Ishikawa (cell line): ENCODE measurements around the gene NEAT1.

Source experiments
- CEBPB ChIP-seq: IDR thresholded peaks from 2 replicates; pipeline ENCODE4 v1.6.1; 2012
- CREB1 ChIP-seq: IDR thresholded peaks from 2 replicates; pipeline ENCODE4 v1.6.1; 2012; ENCODE audit warnings: low read depth
- EGR1 ChIP-seq: IDR thresholded peaks from 2 replicates; pipeline ENCODE4 v1.6.1; 2012
- EP300 ChIP-seq: IDR thresholded peaks from 2 replicates; pipeline ENCODE4 v1.6.1; 2012; ENCODE audit warnings: borderline replicate concordance
- FOXM1 ChIP-seq: IDR thresholded peaks from 2 replicates; pipeline ENCODE4 v1.6.1; 2012; ENCODE audit warnings: low read depth, borderline replicate concordance
- NFIC ChIP-seq: IDR thresholded peaks from 2 replicates; pipeline ENCODE4 v1.6.1; 2012
- RAD21 ChIP-seq: IDR thresholded peaks from 2 replicates; pipeline ENCODE4 v1.6.1; 2012; ENCODE audit warnings: low read depth
- TAF1 ChIP-seq: IDR thresholded peaks from 2 replicates; pipeline ENCODE4 v1.6.1; 2012; ENCODE audit warnings: low read depth, mild to moderate bottlenecking
- TCF12 ChIP-seq: IDR thresholded peaks from 2 replicates; pipeline ENCODE4 v1.6.1; 2012; ENCODE audit warnings: low read depth
- TEAD4 ChIP-seq: IDR thresholded peaks from 2 replicates; pipeline ENCODE4 v1.6.1; 2012
- YY1 ChIP-seq: IDR thresholded peaks from 2 replicates; pipeline ENCODE4 v1.6.1; 2012; ENCODE audit warnings: low read depth
- ZBTB7A ChIP-seq: IDR thresholded peaks from 2 replicates; pipeline ENCODE4 v1.6.1; 2012; ENCODE audit warnings: low read depth
- TF ChIP-seq, protein P1 (sequence below): IDR thresholded peaks from 2 replicates; pipeline ENCODE4 v1.6.1; 2012
- TF ChIP-seq, protein P2 (sequence below): IDR thresholded peaks from 2 replicates; pipeline ENCODE4 v1.6.1; 2012; ENCODE audit warnings: low read depth, mild to moderate bottlenecking
- TF ChIP-seq, protein P3 (sequence below): IDR thresholded peaks from 2 replicates; pipeline ENCODE4 v1.6.1; 2012

NEAT1 gene

DNA sequence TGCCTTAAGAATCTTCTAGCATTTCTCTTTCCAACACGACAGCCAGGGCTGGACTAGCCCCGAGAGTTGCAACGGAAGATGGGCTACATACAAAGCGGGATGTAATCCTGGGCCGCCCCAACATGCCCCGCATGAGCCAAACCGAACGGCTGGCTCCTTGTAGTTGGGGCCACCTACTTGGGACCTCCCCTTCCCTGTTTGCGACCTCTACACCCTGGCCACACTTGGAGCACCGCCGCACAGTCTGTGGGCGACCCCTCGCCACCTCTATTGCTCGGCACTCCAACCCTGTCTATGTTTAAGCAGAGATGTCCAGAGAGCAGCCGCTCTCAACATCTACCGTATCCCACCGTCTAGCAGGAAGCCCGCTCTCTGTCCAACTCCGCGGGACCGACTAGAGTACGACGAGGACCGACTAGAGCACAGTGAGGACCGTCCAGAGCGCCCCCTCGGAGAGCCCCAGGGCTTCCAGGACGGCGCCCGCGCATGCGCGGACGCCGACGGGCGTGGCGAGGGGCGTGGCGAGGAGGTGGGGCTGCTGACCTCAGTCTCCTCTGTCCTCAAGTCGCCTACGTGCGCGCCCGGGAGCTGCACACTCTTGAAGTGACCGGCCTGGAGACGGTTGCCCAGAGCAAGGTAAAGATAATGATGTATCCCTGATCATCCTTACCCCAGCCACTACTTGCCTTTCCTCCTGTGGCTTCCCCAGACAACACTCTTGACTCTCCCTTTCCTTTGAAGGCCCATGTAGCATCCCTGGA, 32.3 kb downstream of the NEAT1 start:
- TF ChIP-seq CREB1 (no peak), TEAD4 (no peak), FOXM1 (no peak), NFIC (no peak), TAF1 (peak; percentile 33; the same call in 1 of the 2 replicates), RAD21 (0 out of 2 replicates have a peak, but pooled peaks have one; percentile 1), ZBTB7A (no peak), EP300 (no peak), EGR1 (no peak), TCF12 (no peak; the same call in 1 of the 2 replicates)
- TF ChIP-seq, protein P1, sequence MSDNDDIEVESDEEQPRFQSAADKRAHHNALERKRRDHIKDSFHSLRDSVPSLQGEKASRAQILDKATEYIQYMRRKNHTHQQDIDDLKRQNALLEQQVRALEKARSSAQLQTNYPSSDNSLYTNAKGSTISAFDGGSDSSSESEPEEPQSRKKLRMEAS = peak; percentile 57
- TF ChIP-seq, protein P2, sequence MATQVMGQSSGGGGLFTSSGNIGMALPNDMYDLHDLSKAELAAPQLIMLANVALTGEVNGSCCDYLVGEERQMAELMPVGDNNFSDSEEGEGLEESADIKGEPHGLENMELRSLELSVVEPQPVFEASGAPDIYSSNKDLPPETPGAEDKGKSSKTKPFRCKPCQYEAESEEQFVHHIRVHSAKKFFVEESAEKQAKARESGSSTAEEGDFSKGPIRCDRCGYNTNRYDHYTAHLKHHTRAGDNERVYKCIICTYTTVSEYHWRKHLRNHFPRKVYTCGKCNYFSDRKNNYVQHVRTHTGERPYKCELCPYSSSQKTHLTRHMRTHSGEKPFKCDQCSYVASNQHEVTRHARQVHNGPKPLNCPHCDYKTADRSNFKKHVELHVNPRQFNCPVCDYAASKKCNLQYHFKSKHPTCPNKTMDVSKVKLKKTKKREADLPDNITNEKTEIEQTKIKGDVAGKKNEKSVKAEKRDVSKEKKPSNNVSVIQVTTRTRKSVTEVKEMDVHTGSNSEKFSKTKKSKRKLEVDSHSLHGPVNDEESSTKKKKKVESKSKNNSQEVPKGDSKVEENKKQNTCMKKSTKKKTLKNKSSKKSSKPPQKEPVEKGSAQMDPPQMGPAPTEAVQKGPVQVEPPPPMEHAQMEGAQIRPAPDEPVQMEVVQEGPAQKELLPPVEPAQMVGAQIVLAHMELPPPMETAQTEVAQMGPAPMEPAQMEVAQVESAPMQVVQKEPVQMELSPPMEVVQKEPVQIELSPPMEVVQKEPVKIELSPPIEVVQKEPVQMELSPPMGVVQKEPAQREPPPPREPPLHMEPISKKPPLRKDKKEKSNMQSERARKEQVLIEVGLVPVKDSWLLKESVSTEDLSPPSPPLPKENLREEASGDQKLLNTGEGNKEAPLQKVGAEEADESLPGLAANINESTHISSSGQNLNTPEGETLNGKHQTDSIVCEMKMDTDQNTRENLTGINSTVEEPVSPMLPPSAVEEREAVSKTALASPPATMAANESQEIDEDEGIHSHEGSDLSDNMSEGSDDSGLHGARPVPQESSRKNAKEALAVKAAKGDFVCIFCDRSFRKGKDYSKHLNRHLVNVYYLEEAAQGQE = no peak
- TF ChIP-seq, protein P3, sequence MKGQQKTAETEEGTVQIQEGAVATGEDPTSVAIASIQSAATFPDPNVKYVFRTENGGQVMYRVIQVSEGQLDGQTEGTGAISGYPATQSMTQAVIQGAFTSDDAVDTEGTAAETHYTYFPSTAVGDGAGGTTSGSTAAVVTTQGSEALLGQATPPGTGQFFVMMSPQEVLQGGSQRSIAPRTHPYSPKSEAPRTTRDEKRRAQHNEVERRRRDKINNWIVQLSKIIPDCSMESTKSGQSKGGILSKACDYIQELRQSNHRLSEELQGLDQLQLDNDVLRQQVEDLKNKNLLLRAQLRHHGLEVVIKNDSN = no peak

DNA sequence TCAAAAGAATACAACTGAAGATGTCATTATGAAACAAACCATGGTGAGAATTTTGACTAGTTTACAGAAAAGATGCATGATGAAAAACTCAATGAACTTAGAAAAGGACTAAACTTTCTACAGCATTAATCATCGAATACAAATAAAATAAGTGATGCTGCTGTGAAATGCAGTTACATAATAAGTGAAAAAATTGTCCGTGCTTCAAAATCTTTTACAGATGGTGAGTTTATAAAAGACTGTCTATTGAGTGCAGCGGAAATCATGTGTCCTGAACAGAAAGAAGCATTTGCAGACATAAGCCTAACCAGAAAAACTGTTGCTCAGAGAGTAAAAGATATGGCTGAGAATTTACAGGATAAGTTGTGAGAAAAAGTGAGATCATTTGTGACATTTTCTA, 33.8 kb downstream of the NEAT1 start:
- TF ChIP-seq TCF12 (no peak), NFIC (no peak), RAD21 (no peak), ZBTB7A (no peak), EP300 (no peak), CREB1 (no peak)
- TF ChIP-seq, protein P3 = no peak

DNA sequence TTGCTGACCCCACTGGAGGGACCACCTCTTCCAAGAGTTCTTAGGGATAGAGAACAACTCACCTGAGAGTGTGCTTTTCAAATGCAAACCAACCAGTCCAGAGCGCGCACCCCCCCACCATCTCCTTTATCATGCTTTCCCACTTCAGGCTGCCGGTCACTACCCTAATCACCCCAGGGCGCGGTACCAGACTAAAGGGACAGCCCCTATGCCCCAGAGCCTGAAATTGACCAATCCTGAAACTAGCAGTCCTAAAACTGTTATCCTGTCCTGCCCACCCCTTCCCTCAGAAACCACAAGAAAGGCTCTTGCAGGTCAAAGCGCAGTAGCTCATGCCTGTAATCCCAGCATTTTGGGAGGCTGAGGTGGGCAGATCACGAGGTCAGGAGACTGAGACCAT, 37.0 kb downstream of the NEAT1 start:
- TF ChIP-seq TEAD4 (no peak), EGR1 (no peak), TAF1 (no peak), ZBTB7A (no peak), CREB1 (no peak), NFIC (no peak), EP300 (no peak), RAD21 (no peak), CEBPB (no peak), FOXM1 (no peak), TCF12 (no peak), YY1 (no peak)
- TF ChIP-seq, protein P3 = no peak
- TF ChIP-seq, protein P1 = no peak
- TF ChIP-seq, protein P2 = no peak

DNA sequence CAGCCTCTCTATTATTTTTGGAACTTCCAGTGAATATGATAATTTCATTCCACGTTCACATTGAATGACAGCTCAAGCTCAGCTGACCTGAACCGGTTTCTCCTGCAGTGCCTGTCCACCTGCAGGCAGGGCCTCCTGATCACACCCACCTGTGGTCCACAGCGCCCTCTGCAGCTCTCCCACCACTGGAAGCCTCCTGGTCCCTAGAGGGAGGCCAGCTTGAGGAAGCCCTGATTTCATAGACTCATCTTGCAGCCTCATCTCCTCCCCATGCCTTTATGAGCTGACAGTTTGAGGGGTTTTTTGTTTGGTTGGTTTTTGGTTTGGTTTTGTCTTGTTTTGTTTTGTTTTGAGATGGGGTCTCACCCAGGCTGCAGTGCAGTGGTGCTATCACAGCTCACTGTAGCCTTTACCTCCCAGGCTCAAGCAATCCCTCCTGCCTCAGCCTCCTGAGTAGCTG, 46.3 kb downstream of the NEAT1 start:
- no peak for TF ChIP-seq FOXM1
- peak; percentile 94 for TF ChIP-seq RAD21
- TF ChIP-seq, protein P3 = peak; percentile 82
- TF ChIP-seq EGR1 = no peak
- no peak for TF ChIP-seq CREB1
- TF ChIP-seq ZBTB7A = no peak
- peak; percentile 47; the same call in 1 of the 2 replicates for TF ChIP-seq EP300
- TF ChIP-seq TCF12 = peak; percentile 69; the same call in 1 of the 2 replicates
- TF ChIP-seq, protein P1 = peak; percentile 61
